CD4-positive, alpha-beta T cell treated with Interleukin-10 for 1 hour (primary cell): ENCODE data around the gene PURB.
"Not testable (repeated sequence)": the region's sequence is repeated elsewhere in the genome, so short reads cannot be mapped to it uniquely, and the experiment has no call there.

Experiments
- DNase-seq: peaks from one replicate; pipeline ENCODE4 v3.0.0-alpha.2; 2020

PURB gene

DNA sequence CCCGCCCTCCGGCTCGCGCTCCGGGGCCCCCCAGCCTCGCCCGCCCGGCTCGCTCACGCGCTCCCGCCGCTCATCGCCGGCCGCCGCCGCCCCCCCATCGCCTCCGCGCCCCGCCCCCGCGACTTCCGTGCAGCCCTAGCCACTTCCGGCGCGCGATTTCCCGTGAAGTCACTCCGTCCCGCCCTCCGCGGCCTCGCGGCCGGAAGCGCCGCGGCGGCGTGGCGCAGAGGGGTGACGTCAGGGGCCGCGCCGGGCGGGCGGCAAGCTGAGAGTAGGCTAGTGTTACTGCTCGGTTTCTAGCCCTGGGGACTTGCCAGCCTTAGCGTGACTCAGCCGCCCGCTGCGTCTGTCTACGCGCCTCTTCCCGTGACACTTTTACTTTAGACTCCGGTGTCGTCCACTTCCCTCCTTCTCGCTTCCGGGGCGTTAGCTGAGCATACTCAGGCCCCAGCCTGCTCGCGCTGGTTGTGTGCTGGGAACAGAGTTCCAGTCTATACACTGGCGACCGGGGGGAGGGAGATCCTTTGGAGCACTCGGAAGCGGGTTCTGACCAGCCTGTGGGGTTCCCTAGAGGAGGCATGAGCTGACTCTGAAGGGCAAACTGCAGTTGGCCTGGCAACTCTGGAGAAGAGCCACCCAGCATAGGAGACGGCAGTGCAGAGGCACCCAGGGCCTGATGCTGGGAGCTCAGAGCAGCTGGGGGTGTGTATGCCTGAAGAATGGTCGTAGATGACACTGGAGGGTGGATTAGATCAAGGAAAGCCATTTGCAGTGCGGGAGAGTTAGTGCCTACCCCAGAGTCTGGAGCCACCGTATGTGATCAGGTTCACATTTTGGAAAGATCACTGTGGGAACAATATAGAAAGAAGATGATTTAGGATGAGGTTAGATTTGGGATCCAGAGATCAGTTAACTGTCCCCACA is at the start of gene PURB:
TSS of gene PURB (minus strand) at position 137 of the 924 bp plus-strand sequence. CDS start 182 bp downstream, outside the sequence.
- DNase-seq, result peak; percentile 97

DNA sequence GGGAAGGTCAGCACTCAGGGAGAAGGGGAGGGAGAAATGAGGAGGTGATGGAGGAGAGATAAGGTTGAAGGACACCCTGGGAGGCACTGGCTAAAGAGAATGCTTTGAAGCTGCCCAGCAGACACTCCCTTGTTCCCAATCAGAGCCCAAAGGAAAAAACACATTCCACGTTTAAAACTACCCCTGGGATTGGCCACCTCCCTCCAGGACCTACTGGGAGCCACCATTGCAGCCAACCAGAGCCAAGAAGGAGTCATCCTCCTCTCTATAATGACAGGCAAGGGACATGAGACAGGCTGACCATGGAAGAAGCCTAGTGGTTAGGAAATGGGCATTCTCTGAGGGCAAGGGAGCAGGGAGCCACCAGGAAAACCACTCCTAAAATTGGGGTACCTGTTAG is 49.7 kb upstream of the PURB start:
- no peak for DNase-seq

DNA sequence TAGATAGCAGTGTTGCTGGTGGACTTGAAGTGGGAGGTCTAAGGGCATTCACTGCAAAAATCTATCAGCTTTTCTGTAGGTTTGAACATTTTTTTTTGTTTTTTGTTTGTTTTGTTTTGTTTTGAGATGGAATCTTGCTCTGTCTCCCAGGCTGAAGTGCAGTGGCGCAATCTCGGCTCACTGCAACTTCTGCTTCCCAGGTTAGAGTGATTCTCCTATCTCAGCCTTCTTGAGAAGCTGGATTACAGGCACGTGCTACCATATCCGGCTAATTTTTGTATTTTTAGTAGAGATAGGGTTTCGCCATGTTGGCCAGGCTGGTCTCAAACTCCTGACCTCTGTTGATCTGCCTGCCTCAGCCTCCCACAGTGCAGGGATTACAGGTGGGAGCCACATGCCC is 49.2 kb upstream of the PURB start:
- DNase-seq, result not testable (repeated sequence)

DNA sequence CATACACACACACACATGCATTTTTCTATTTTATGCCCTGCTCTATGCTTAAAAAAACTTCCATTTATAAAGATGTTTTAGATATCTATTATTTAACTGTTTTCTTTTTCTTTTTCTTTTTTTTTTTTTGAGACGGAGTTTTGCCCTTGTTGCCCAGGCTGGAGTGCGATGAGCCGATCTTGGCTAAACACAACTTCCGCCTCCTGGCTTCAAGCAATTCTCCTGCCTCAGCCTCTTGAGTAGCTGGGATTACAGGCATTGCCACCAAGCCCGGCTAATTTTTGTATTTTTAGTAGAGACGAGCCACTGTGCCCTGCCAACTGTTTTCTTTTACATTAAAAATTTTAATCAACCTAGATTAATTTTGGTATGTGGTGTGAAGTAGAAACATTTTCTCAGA is 45.6 kb upstream of the PURB start:
- DNase-seq, result no peak

DNA sequence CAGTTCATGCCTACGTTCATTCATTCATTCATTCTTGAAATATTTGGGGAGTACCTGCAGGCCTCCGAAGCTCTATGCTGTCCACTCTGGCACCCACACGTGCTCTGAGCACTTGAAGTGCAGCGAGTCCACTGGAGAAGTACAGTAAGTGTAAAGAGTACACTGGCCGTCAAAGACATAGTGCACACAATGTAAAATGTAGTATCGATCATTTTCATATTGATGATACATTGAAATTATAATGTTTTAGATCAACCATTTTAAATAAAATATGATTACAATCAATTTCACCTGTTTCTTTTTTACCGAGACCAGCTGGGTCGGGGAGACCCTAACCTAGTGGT is 37.0 kb upstream of the PURB start:
- no peak for DNase-seq

DNA sequence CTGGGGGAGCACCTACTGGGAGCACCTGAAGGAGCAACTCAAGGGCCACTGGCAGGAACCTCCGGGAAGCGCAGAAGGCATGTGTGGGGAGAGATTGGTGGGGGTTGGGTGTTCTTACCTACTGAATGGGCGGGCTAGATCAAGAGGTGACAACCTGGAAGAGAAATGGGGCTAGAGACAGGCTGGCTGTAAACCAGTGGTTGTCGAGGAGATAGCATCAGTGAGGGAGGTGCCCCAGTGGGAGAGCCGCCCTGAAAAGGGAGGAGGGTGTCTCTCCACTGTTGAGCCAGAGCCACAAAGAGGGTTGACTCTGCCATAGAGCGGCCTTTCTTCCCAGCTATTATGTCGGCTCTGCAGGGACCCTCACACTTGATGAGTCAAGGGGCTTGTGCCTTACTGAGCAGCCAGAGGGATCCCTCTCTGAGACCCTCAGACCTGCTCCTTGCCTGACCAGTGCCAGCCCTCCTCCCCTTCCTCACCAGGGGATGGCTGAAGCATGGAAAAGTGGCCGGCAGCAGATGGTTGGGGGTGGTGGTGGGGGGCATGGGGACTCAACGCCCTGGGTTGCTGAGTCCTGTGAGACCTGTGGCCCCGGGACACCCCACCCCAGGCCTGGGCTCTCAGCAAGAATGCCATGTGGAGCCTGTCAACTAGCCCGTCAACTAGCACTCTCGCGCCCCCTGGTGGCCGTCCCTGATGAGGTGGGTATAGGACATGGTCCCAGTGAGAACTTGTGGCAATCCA is 36.4 kb upstream of the PURB start:
- peak; percentile 91 for DNase-seq

DNA sequence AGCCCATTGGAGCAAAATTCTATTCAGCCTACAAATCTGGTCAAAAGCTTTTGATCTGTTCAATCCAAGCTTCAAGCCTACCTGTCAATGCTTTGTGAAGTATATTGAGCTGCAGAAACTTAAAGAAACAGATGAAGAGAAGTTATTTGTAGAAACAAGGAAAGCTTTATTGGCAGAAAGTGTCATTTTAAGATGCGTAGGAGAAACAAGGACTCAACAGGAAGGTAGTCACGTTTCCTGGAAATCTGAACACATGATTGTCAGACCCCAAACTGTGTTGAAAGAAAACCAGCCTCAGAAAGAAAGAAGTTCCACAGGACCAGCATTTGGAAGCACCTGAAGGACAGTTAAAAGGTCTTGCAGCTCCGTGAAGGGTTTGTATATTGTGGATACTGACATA is 34.8 kb upstream of the PURB start:
- no peak for DNase-seq

DNA sequence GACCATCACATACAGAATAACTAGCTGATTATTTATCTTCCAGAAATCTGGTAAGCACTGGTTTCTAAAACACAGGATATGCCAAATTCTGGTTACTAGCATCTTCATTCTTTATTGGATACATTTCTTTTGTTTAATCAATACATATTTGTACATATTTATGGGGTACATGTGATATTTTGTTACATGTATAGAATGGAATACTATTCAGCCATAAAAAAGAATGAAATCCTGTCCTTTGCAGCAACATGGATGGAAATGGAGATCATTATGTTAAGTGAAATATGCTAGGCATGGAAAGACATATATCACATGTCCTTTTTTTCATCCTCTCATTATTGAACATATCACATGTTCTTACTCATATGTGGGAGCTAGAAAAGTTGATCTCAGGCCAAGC is 32.7 kb upstream of the PURB start:
- DNase-seq, result no peak

DNA sequence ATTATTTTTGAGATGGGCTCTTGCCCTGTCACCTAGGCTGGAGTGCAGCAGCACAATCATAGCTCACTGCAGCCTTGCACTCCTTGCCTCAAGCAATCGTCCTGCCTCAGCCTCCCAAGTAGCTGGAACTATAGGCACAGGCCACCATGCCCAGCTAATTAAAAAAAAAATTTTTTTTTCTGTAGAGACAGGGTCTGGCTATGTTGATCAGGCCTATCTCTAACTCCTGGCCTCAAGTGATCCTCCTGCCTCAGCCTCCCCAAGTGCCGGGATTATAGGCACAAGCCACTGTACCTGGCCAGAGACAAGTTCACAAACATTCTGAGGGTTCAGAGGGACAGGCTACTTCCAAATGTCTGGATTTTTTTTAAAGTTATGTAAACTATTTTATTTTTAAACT is 32.1 kb upstream of the PURB start:
- no peak for DNase-seq

DNA sequence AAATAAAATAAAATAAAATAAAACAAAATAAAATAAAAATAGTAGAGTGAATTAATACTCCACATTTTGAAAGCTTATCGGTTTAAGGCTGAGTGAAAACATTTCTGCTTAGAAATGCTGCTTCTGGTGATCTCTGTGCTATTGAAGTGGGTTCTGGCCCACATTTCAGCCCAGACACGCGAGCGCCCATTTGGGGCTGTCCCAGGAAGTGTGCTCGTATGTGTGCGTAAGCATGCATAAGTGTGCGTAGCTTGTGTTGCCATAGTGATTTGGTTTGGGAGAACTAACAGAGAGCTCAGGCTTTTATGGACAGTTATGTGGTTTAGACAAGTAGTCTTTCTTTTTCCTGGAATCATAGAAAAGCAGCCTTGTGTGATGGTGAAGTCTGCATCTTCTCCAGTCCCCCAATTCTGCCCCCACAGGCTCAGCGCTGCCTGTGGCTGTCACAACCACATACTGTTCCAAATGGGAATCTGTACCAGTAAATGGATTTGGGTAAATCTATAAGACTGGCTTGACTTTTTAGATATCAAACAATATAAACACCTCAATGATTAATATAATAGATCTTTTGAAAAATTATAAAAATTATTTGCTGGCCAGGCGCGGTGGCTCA is 29.8 kb upstream of the PURB start:
- DNase-seq, result peak; percentile 81

DNA sequence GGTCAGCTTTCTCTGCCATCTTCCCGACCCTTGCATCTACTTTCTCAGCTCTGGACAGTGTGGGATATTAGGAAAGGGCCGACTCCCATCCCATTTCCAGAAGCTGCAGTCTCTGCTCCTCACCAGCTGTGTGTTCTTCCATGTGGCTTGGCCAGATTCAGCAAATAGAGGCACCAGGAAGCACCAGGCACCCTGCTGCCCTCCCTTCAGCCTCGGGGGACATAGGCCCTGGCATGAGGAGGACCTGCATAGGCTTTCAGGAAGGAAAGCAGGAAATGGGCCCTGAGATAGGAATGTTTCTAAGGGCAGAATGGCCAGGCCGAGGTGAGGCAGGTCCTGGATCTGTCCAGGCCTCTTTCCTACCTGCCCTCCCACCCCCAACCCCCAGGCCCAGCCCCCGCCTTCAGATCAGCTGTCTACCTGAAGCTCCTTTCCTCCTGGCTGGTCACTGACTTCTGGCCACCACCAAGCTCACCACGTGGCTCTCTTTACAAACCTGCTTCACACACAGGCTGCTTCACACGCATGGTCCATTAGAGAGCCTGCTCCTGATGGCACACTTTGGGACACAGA is 27.5 kb upstream of the PURB start:
- no peak for DNase-seq

DNA sequence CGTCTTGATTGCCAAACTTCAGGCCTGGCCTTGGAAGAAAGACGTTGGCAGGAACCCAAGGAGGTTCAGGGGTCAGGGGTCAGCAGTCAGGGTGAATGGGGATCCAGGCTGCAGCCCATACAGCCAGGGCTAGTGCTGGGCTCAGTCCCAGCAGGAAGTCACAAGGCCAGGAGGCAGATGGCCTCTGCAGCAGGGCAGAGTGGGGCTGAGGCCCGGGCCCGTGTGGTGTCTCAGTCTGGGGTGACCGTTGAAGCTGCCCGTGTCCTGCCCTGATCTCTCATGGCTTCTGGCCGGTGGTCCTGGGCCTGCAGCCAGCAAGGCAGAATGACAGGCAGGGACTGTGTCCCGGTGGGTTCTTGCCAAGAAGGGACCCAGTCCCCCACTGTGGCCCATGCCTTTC is 26.6 kb upstream of the PURB start:
- no peak for DNase-seq

DNA sequence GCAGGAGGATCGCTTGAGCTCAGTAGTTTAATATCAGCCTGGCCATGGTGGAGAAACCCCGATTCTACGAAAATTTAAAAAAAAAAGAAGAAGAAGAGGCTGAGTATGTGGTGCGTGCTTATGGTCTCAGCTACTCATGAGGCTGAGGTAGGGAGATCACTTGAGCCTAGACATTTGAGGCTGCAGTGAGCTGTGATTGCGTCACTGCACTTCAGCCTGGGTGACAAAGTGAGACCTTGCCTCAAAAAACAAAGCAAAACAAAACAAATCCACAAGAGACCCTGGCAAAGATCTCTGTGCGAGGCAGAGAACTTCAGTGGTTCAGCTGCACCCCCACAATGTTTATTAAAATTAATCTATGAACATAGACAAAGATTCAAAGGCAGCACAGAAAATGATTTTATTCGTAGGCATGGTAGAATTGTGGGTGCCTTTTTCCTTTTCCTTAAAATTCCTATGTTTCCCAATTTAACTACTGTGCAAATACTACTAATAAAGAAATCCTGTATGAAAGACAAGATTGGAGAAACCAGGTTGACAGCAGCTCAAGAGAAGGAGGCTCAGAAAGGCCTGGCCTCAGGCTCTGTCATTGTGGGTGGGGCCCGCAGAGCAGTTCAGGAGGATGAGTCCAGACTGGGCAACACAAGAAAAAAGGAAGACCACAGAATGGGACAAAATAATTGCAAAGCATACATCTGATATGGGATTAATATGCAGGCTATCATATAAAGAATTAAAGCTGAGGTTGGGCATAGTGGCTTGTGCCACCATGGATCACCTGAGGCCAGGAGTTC is 24.5 kb upstream of the PURB start:
- no peak for DNase-seq

DNA sequence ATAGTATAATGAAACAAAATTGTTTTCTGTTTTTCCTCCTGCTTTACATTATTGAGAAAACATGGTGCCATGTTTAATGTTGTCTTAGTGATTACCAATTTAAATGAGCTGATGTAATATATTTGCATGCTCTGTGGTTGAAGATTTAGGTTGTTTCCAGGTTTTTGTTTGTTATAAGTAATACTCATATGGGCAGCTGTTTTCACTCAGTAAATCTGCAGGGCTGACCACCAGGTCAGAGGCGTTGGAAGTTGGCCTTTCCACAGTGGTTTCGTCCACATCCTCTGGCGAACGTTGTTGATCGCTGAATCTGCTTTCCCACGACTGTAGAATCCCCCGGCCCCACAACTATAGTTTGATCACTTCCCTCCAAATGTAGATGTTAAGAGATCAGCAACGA is 21.6 kb upstream of the PURB start:
- no peak for DNase-seq

DNA sequence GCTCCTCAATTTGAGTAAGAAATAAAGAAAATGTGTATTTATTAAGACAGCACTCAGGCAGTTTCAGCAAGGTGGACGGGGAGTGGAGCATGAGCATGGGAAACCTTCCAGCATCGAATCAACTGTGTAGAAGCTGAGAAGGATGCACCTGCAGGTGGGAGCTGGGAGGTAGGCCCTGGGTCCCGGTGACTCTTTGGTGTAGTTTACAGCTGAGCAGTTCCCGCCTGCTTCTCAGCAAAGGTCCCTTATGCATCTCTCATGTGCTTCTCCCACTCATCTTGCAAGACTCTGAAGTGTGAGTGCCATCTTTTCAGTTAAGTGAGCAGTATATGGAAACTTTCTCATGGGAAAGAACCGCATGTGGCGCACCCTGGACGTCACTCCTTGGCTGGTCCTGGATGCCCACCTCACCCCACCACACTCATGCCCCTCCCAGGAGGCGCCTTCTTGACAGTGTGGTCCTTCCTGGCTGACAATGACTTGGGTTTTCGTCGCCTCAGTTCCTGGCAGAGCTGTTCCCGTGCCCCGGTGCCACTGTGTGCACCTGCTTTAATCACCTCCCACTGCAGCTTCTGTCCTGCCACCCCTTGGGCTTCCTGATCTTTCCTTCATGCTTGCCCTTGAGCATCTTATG is 19.8 kb upstream of the PURB start:
- DNase-seq, result no peak

DNA sequence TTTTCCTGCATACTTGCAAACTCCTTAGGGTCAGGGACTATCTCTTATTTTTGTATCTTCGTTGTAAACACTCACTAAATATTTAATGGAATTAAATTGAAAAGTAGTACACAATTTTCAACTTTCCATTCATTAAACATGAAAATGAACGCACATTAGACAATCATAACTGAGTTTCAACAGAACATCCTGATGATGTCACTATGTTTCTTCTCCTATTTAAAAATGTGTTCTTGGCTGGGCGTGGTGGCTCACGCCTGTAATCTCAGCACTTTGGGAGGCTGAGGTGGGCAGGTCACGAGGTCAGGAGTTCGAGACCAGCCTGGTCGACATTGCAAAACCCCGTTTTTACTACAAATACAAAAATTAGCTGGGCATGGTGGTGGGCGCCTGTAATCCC is 14.1 kb upstream of the PURB start:
- DNase-seq, result no peak

DNA sequence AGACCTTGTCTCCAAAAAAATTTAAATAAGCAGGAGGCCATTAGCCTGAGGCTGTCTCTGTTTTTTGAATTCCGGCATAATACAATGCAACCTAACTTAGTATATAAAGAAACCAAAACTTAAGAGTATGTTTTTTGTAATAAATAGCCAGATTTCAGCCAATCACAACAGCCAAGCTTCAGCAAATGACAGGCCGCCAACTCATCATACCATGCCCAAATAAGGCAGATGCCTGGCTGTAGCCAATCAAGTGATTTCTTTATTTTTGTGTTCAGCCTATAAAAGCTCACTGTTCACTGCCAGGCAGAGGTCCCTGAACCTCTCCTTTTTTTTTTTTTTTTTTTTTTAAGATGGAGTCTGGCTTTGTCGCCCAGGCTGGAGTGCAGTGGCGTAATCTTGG is 12.7 kb upstream of the PURB start:
- DNase-seq, result no peak

DNA sequence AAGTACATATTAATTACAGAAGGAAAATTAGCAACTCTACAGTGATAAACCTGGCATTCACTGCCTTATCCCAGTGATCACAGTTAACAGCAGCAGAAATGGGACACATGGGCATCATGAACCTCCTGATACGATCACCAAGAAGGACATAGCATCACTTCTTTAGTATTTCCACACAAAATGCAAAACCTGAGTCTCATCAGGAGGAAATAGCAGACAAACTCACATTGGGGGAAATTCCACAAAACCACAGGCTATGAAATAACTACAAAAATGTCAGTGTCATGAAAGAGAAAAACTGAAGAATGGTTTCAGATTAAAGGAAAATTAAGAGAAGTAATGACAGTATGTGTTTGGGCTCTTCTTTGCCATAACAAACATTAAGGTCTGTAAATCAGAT is 12.0 kb upstream of the PURB start:
- DNase-seq, result no peak

DNA sequence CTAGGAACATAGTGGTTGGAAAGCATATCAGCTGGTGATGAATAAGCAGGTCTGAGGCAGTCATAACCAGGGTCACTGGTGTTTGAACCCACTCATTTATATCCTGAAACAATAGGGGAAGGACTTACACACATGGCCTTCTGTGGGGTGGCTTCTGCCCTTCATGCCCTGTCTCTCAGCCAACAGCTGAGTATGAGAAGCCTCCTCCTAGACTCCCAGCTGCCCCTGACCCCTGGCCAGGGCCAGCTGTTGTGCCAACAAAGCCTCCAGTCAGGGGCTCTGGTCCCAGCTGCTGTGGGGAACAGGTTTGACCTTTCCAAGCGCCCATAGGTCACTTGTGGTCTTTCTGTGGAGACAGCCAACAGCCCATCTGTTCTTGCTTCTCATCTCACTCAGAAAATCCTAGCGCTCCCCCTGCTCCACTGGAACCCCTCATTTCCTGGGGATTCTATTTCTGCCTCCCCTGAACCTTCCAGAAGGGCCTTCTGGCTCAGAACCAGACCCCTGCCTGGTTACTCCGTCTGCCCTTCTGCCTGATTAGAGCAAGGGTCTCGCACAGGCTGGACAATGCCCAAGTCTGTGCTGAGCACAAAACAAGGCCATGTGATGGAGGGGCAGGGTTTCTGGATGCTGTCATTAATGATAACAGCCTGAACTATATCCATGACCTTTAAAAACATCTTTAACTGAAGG is 9.7 kb upstream of the PURB start:
- no peak for DNase-seq

DNA sequence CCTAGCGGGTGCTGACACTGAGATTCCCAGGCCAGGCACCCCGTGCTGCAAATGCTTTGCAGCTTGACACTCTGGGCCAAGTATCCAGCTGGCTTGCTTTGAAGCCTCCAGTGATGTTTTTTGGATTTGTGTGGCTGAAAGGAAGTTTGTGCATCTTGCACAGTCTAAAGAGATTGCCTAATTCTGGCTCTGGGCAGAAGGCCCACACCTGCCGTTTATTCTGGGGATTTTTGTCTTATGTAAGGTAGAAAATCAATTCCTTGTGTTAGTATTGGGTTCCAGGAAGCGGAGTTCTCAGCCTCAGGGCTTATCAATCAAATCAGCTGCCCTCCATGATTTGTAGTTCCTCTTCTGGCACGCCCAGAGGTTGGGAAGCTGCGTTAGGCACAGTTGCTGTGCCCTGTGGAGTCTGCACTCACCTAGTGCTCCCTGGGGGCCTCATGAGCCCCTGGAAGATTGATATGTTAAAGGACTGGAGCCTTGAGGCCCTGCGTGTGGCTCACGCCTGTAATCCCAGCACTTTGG is 8.4 kb upstream of the PURB start:
- no peak for DNase-seq

DNA sequence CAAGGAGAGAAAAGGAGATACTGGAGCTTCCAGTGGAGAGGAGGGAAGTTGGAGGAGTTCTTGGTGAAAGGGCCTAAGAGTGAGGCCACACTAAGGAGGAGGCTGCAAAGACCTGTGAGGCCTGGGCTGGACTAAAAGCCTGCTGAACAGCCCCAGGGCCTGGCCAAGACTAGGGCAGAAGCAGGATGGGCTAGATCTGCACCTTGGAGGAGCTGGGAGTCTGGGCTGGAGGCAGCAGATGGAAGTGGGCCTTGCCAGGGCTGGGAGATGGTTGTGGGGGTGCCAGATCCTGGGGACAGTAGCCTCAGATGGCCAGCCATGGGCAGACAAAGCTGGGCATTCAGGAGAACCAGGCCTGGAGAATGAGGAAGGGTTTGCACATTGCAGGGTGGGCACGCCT is 6.5 kb upstream of the PURB start:
- DNase-seq, result no peak
